PC-3 (cell line): ENCODE results near the gene ZNF804A.

ENCODE experiments used
- CTCF ChIP-seq: fragments of 300-600 bp; sonication (generic); conservative IDR thresholded peaks from 2 replicates; pipeline ENCODE4 v1.5.1; 2017; ENCODE audit warnings: antibody characterized with exemption, low read depth, mild to moderate bottlenecking, low read length
- EZH2 ChIP-seq: fragments of 300-600 bp; sonication (generic); IDR thresholded peaks from one replicate; pipeline ENCODE4 v1.6.1; 2017; ENCODE audit warnings: antibody characterized with exemption, mild to moderate bottlenecking, low read length; ENCODE audit not compliant: unreplicated experiment

DNA sequence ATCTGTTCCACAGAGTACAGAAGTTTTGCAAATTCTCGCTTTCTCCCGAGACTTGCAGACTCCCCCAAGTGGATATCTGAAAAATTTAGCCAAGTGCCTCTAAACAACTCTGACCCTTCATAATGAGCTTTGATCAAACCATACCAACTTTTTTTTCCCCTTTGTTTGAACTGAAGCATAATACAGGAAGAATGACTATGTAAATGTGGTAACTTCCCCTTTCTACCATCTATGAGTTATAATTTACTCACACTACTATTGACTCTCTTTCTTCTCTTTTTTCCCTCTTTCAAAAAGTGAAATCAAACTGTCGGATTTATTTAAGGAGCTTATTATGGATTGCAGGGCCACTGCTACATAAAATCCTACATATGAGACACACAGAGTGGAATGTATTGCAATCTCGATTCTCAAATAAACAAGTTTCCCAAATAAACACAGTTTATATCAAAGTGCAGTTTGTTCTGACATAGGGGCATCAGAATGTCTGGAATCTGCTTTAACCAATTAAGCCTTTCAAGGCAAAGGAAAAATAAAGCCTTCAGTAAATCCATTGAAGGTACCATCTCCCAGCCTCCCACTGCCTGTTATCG is 1.4 kb upstream of the ZNF804A start:
- TF ChIP-seq EZH2 (no peak), CTCF (peak; percentile 61)
